ENCODE measurements around the gene SLC6A1.

Gene SLC6A1

DNA sequence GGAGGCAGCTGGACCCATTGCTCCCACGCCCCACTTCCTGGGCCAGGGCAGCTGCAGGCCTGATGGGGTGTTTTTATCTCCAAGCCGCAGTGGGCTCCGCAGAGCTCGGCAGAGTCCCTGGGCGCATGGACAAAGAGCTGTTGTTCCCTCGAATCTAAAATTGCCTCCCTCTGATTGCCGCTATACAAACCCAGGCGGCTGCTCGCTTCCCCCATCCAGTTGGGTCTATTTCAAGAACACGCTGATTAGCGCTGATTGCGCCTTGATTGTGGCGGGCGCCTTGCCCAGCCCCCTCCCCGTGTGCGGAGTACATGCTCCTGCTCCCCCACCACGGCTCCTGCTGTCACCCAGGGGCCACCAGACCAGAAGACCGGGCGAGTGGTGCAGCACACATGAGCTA, 43.4 kb upstream of the SLC6A1 start:
- intact Hi-C loops (cut with DNase I; ENCODE audit: low total_unique reads): no loop called here
- Histone ChIP-seq H3K27ac (no peak overlapping the region), H3K36me3 (no peaks in the 10 kb centered on the region), H3K9me3 (no peaks in the 10 kb centered on the region), H3K27me3 (peaks cover 0 to 8% of the 10 kb centered on the region in 2 donors), H3K4me3 (no peak overlapping the region), H3K4me1 (no peaks in the 10 kb centered on the region)
- TF ChIP-seq, protein P1, sequence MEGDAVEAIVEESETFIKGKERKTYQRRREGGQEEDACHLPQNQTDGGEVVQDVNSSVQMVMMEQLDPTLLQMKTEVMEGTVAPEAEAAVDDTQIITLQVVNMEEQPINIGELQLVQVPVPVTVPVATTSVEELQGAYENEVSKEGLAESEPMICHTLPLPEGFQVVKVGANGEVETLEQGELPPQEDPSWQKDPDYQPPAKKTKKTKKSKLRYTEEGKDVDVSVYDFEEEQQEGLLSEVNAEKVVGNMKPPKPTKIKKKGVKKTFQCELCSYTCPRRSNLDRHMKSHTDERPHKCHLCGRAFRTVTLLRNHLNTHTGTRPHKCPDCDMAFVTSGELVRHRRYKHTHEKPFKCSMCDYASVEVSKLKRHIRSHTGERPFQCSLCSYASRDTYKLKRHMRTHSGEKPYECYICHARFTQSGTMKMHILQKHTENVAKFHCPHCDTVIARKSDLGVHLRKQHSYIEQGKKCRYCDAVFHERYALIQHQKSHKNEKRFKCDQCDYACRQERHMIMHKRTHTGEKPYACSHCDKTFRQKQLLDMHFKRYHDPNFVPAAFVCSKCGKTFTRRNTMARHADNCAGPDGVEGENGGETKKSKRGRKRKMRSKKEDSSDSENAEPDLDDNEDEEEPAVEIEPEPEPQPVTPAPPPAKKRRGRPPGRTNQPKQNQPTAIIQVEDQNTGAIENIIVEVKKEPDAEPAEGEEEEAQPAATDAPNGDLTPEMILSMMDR (IDR thresholded peaks at IDR 0.05): no peak
- DNase-seq: no peak

DNA sequence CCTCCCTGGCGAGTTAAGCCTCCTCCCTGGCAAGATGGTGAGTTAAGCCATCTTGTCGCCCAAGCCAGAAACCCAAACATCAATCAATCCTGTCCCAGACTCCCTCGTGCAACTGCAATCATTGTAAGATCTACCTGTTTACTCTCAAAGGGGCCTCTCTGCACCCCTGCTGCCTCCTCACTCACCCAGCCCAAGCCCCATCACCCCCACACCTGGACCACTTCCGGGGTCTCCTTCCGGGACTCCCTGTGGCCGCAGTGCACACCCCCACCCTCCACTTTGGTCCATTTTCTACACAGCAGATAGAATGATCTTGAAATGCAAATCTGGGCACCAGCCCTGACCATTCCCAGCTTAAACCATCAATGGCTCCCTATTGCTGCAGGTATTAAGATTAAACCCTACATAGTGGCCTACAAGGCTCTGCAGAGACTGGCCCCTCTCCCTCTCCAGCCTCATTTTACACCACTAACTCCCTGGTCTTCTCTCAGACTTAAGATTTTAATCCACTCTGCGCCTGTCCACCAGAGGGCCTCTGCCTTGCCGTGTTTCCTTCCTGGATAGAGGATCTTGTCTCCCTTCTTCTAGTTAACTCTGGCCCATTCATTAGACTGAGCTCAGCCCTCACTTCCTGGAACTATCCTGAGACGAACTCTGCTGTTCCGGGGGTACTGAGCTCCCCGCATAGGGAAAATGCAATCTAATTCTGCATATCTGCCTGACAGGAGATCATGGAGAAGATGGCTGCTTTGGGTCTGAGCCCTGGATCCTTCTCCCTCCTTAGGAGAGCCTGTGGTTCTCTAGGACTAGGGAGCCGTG, 41.9 kb upstream of the SLC6A1 start:
- TF ChIP-seq, protein P1 (IDR thresholded peaks at IDR 0.05): peak; percentile 39 to 42
- no peaks in the 10 kb centered on the region for H3K9me3 ChIP-seq
- no peak overlapping the region for H3K4me3 ChIP-seq
- H3K27me3 ChIP-seq: peaks cover 0 to 8% of the 10 kb centered on the region in 2 donors
- no peak overlapping the region for H3K27ac ChIP-seq
- intact Hi-C loops (cut with DNase I; ENCODE audit: low total_unique reads): no loop called here
- DNase-seq: no peak
- H3K4me1 ChIP-seq: no peaks in the 10 kb centered on the region
- no peaks in the 10 kb centered on the region for H3K36me3 ChIP-seq

DNA sequence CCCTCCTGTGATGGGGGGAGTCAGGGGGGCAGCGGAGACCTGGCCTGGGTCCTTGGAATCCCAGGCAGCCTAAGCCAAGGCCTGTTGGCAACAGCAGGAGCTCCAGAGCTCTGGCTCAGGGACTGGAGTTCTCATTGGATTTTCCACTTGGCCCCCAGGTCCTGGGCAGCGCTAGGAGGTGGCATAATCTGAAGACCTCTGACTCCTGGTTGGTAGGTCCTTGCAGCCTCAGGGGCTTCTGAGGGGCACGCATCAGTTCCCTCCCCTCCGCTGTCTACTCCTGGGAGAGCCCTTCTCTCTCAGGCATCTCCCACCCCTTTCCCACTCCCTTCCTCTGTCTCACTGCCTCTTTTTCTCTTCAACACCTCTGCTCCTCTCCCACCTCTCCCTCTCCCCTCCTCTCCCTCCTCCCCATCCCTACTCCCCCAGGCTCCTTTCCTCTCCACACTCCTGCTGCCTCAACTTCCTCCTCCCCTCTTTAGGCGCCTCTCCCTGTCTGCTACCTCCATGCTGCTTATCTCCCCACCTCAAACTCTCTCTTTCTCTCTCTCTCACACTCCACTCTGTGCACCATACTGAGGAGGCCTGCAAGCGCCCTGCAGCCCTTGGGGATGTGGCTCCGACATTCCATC, 41.1 kb upstream of the SLC6A1 start:
- H3K4me1 ChIP-seq: no peaks in the 10 kb centered on the region
- intact Hi-C loops (cut with DNase I; ENCODE audit: low total_unique reads): no loop called here
- H3K9me3 ChIP-seq: no peaks in the 10 kb centered on the region
- H3K36me3 ChIP-seq: no peaks in the 10 kb centered on the region
- H3K27ac ChIP-seq: no peak overlapping the region
- peaks cover 0 to 8% of the 10 kb centered on the region in 2 donors for H3K27me3 ChIP-seq
- TF ChIP-seq, protein P1 (IDR thresholded peaks at IDR 0.05): no peak
- no peak for DNase-seq
- no peak overlapping the region for H3K4me3 ChIP-seq

DNA sequence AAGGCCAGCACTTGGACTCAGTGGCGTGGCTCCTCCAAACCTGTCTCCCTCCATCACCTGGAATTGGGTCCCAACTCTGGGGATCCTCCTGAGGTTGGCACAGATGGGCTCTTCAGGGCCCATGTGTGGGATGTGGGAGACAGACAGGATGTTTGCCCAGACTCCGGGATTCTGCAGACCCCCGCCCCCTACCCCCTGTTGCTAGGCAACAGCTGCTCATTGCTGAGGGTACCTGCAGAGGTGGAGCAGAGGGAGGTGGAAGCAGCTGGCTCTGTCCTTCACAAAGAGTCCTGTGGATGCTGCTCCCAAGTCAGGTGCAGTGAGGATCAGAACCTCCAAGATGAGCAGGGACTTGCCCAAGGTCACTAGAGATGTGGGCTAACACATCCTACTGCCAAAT, 40.0 kb upstream of the SLC6A1 start:
- no peak for DNase-seq
- Histone ChIP-seq H3K9me3 (no peaks in the 10 kb centered on the region), H3K27me3 (peaks cover 0 to 8% of the 10 kb centered on the region in 2 donors), H3K27ac (no peak overlapping the region), H3K4me1 (peaks cover 0 to 7% (median 0%) of the 10 kb centered on the region in 4 donors), H3K36me3 (no peaks in the 10 kb centered on the region), H3K4me3 (no peak overlapping the region)
- intact Hi-C loops (cut with DNase I; ENCODE audit: low total_unique reads): no loop called here
- TF ChIP-seq, protein P1 (IDR thresholded peaks at IDR 0.05): no peak

DNA sequence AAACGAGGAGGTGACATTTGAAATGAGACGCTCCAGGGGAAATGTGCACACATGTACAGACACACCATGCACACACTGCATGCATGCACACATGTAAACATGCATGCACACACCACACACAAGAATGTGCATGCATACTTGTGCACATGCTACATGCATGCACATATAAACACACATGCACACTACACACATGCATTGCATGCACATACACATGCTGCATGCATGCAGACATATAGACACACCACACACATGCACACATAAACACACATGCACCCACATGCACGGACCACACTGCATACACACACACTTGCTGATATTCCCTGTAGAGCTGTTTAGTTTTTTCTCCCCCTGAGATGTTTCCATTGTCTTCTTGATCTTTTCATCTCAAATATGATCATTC, 37.8 kb upstream of the SLC6A1 start:
- Histone ChIP-seq H3K4me1 (peaks cover 0 to 7% (median 0%) of the 10 kb centered on the region in 4 donors), H3K27me3 (peaks cover 0 to 8% of the 10 kb centered on the region in 2 donors), H3K9me3 (no peaks in the 10 kb centered on the region), H3K36me3 (no peaks in the 10 kb centered on the region), H3K4me3 (no peak overlapping the region), H3K27ac (no peak overlapping the region)
- TF ChIP-seq, protein P1 (IDR thresholded peaks at IDR 0.05): no peak
- DNase-seq: no peak
- intact Hi-C loops (cut with DNase I; ENCODE audit: low total_unique reads): no loop called here

Data from tibial artery (tissue), 4 donors.